Transverse colon (tissue), 4 donors: ENCODE data around the gene USP48. TPM values are rescaled to one million over a fixed set of nuclear protein-coding genes. Genes with fewer than 3 reads are reported as not detected.

ENCODE experiments used
- DNase-seq: peaks from one replicate; pipeline ENCODE4 v3.0.0-alpha.2; 2019
- H3K27ac ChIP-seq, 4 donors: fragments of 200-600 bp; sonication (generic); 2 replicates each; pipeline ENCODE4 v1.5.1; 2016 to 2018; ENCODE audit warnings: inconsistent platforms in 4 of 4
- H3K27me3 ChIP-seq: fragments of 200-600 bp; sonication (generic); 2 replicates; pipeline ENCODE4 v1.5.1; 2017; ENCODE audit warnings: inconsistent platforms
- H3K36me3 ChIP-seq, 4 donors: fragments of 200-600 bp; sonication (generic); 2 replicates each; pipeline ENCODE4 v1.5.1; 2017 to 2019; ENCODE audit warnings: inconsistent platforms in 4 of 4
- H3K4me1 ChIP-seq, 4 donors: fragments of 200-600 bp; sonication (generic); 2 replicates each; pipeline ENCODE4 v1.5.1; 2017 to 2020; ENCODE audit warnings: inconsistent platforms in 4 of 4
- H3K4me3 ChIP-seq, 4 donors: fragments of 200-600 bp; sonication (generic); 1 replicate in 1 of 4; 2 replicates in 3 of 4; pipeline versions ENCODE4 v1.5.1 to v1.6.1; 2017 to 2019; ENCODE audit warnings: inconsistent platforms in 4 of 4
- H3K9me3 ChIP-seq, 2 donors: fragments of 200-600 bp; sonication (generic); 2 replicates each; pipeline ENCODE4 v1.5.1; 2017 to 2019; ENCODE audit warnings: inconsistent platforms in 2 of 2
- EP300 ChIP-seq: sonication (generic); formaldehyde crosslinking; IDR thresholded peaks from one replicate; pipeline ENCODE4 v1.6.1; 2017; ENCODE audit warnings: antibody characterized with exemption, low read depth
- POLR2A ChIP-seq: fragments of 450-650 bp; IDR thresholded peaks from one replicate; pipeline ENCODE4 v1.6.1; 2016; ENCODE audit warnings: antibody characterized with exemption, mild to moderate bottlenecking, moderate library complexity
- POLR2AphosphoS5 ChIP-seq, 3 donors: sonication (generic); formaldehyde crosslinking; IDR thresholded peaks; one replicate each; pipeline ENCODE4 v1.6.1; 2016; ENCODE audit warnings: antibody characterized with exemption in 3 of 3
- WGBS, 2 donors: methylation state at CpG; one replicate each; pipeline ENCODE4 v1.1.5; 2018; ENCODE audit warnings: low coverage in 1 of 2; 5-methylcytosine and 5-hydroxymethylcytosine counted together
- in situ Hi-C, 4 donors: fragments of 200-750 bp; cut with MboI; loops; one replicate each; pipeline versions ENCODE4 v1.15.0 to v1.15.1; 2017; ENCODE audit warnings: low sequenced_read_pairs in 3 of 4, low pct_ligation_motif_present in 1 of 4, low pct_unique_long_range_greater_than_20kb in 1 of 4
- intact Hi-C: fragments of 100-400 bp; cut with DNase I; formaldehyde crosslinking; loops from one replicate; pipeline ENCODE4 v1.15.1; 2023; ENCODE audit warnings: low total_unique reads
- total RNA-seq, 4 donors: library from RNA; depleted of rRNA; stranded (reverse); fragments of >200 nt; gene quantifications; one replicate each; pipeline ENCODE4 v1.1.0, GENCODE V29; 2016
- TF ChIP-seq, protein P1 (sequence below), 5 experiments: fragments of 200-600 bp in 3 of 5; fragments of 450-650 bp in 2 of 5; sonication (generic) in 3 of 5; IDR thresholded peaks; 1 replicate in 2 of 5; 2 replicates in 3 of 5; pipeline ENCODE4 v1.5.1; 2016 to 2017; ENCODE audit warnings: antibody characterized with exemption in 5 of 5, inconsistent platforms in 3 of 5, mild to moderate bottlenecking in 2 of 5, moderate library complexity in 1 of 5

Gene USP48
- total RNA-seq, 4 donors from 2014 or later, result 48.4 to 87.3 (median 51.4) TPM

DNA sequence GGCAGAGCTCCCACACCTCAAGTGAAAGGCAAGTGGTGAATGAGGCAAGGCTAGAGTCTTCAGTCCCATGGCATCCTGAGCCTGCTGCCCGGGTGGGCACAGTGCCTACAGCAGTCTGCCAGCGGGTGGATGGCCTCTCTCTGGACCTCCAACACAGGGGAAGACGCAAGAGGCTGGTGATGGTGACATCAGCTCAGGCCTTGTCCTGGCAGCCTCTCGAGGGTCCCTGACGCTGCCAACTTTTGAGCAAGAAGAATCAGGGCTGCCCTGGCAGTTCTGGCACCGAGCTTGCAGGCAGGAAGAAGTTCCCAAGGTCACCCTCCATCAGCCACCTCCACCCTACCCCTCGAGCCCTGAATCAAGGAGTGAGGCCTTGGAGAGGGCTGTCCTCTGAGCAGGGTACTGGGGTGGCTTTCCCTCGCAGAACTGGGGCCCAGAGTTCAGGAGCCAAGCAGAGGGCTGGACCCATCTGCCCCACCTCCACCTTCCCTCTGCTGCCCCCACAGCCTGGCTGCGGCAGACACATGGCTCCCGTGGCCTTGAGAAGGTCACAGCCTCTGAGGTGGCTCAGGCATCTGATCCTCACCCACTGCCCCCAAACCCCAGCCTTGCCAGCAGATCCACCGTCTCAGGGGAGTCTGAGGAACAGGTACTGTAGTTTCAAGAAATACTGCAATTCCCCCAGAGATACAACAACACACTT lies 119.5 kb downstream of the USP48 start:
- in situ Hi-C loops, result loop anchor here in 3 of 4 donors (25.0 kb wide), 2 partner anchors 151 to 426 kb away; partner anchors contain the start of gene ALPL (in 3 of the 3)
- no peak for TF ChIP-seq POLR2AphosphoS5 (IDR thresholded peaks at IDR 0.05)
- TF ChIP-seq POLR2A, result no peak
- TF ChIP-seq, protein P1, sequence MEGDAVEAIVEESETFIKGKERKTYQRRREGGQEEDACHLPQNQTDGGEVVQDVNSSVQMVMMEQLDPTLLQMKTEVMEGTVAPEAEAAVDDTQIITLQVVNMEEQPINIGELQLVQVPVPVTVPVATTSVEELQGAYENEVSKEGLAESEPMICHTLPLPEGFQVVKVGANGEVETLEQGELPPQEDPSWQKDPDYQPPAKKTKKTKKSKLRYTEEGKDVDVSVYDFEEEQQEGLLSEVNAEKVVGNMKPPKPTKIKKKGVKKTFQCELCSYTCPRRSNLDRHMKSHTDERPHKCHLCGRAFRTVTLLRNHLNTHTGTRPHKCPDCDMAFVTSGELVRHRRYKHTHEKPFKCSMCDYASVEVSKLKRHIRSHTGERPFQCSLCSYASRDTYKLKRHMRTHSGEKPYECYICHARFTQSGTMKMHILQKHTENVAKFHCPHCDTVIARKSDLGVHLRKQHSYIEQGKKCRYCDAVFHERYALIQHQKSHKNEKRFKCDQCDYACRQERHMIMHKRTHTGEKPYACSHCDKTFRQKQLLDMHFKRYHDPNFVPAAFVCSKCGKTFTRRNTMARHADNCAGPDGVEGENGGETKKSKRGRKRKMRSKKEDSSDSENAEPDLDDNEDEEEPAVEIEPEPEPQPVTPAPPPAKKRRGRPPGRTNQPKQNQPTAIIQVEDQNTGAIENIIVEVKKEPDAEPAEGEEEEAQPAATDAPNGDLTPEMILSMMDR (IDR thresholded peaks at IDR 0.05), result no peak
- no peak for TF ChIP-seq EP300
- intact Hi-C loops, result no loop called here
- Histone ChIP-seq H3K4me1 (peaks cover 0 to 6% (median 4%) of the 10 kb centered on the region in 4 donors), H3K9me3 (no peaks in the 10 kb centered on the region), H3K27ac (no peak overlapping the region), H3K27me3 (peaks cover 88% of the 10 kb centered on the region), H3K36me3 (no peaks in the 10 kb centered on the region), H3K4me3 (no peak overlapping the region)
- no peak for DNase-seq
- WGBS, 2 donors, result 61% methylated on average over 11 of the region's 11 CpGs; no CpG with 5 or more reads in 1 of the 2 donors

DNA sequence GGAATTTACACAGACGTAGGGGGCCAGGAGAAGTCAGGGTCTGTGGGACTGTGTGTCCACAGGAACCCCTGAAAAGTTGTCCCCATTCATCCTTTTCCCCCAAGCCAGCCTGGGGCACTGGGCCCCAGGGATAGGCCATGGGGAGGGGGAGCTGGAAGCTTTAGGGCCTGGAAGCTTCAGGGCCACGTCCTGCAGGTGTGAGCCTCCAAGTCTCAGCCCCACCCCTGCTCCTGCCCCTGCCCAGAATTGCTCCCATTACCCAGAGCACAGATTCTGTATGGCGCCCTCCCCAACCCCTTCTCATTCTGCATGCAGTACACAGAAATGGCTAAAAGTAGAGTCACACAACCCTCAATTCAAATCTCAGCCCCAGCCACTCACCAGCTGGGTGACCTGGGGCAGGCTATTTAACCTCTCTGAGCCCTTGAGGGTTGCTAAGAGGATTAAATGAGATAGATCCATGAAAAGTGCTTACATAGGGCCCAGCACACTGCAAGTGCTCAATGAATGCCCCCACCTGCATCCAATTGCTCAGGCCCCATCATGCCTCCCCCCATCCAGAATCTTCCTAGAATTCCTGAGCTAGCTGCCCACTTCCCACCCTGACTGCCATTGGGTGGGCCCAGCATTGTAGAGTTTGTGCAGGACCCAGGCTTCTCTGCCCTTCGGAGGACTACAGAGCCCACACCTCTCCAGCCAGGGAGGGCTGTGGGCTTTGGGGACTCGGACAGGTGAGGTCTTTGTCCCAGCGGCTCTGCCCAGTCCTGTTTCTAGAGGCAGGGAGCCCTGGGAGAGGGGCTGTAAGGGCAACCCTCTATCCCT lies 120.3 kb downstream of the USP48 start:
- no peak for DNase-seq
- intact Hi-C loops, result no loop called here
- H3K27me3 ChIP-seq, result peaks cover 82% of the 10 kb centered on the region

DNA sequence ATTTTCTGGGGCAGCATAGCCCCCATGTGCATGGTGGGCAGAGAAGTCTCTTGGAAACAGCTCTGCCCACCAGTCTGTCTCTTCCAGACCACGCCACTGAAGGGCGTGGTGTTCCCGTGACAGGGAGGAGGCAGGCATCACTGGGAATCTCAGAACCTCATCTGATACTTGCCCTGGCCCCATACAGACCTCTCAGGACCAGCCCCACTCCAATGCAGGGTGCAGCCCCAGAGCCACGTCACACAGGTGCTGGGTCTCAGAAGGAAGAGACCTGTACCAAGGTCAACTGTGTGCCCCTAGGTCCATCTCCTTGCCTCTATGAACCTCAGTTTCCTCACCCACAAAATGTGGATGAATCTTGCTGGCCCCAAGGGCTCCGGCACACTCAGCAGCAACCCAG lies 121.1 kb downstream of the USP48 start:
- in situ Hi-C loops (loop anchor here in 3 of 4 donors (25.0 kb wide), 2 partner anchors 150 to 425 kb away; partner anchors contain the start of gene ALPL (in 3 of the 3)), intact Hi-C loops (no loop called here)
- Histone ChIP-seq H3K27ac (no peak overlapping the region), H3K9me3 (no peaks in the 10 kb centered on the region), H3K4me3 (no peak overlapping the region), H3K27me3 (peaks cover 74% of the 10 kb centered on the region), H3K36me3 (no peaks in the 10 kb centered on the region), H3K4me1 (peaks cover 0 to 4% (median 3%) of the 10 kb centered on the region in 4 donors)
- TF ChIP-seq, protein P1 (IDR thresholded peaks at IDR 0.05), result no peak
- TF ChIP-seq POLR2AphosphoS5 (IDR thresholded peaks at IDR 0.05) (no peak), POLR2A (no peak), EP300 (no peak)
- no peak for DNase-seq
- 61 to 90% methylated on average over 2 to 5 of the region's 5 CpGs for WGBS, 2 donors

More for the DNA sequence above, 120.3 kb downstream of the USP48 start:
- in situ Hi-C loops, result loop anchor here in 3 of 4 donors (25.0 kb wide), 2 partner anchors 150 to 425 kb away; partner anchors contain the start of gene ALPL (in 3 of the 3)
- WGBS, 2 donors, result 71% methylated on average over 6 of the region's 6 CpGs; no CpG with 5 or more reads in 1 of the 2 donors
- no peak for TF ChIP-seq EP300
- TF ChIP-seq, protein P1 (IDR thresholded peaks at IDR 0.05), result no peak
- no peak for TF ChIP-seq POLR2A
- no peak for TF ChIP-seq POLR2AphosphoS5 (IDR thresholded peaks at IDR 0.05)
- H3K4me3 ChIP-seq, result no peak overlapping the region
- H3K27ac ChIP-seq, result no peak overlapping the region
- H3K4me1 ChIP-seq, result peaks cover 0 to 4% (median 3%) of the 10 kb centered on the region in 4 donors
- no peaks in the 10 kb centered on the region for H3K9me3 ChIP-seq
- no peaks in the 10 kb centered on the region for H3K36me3 ChIP-seq

DNA sequence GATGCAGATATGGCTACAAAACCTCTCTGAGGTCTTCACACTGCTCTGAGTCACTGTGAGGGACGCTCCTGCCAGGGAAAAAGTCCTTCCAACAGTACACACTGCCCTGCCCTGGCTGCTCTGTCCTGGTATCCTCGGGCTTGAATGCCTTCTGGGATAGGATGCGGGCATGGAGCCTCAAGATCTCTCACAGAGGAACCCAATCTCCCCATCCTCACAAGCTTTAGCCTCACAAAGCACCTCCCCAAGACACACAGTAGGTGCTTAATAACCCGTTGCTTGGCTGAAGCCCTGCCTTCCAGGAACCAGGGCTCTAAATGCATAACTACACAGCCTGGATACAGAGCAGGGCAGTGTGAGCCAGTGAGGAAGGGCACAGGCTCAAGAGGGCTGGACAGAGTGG lies 123.0 kb downstream of the USP48 start:
- Histone ChIP-seq H3K4me1 (peaks cover 0 to 4% (median 3%) of the 10 kb centered on the region in 4 donors), H3K4me3 (no peak overlapping the region), H3K27ac (no peak overlapping the region), H3K9me3 (no peaks in the 10 kb centered on the region), H3K27me3 (peaks cover 56% of the 10 kb centered on the region), H3K36me3 (no peaks in the 10 kb centered on the region)
- TF ChIP-seq EP300, result no peak
- TF ChIP-seq POLR2AphosphoS5 (IDR thresholded peaks at IDR 0.05), result no peak
- TF ChIP-seq, protein P1 (IDR thresholded peaks at IDR 0.05), result no peak
- no peak for TF ChIP-seq POLR2A
- no peak for DNase-seq
- WGBS, 2 donors, result 48% methylated on average over 3 of the region's 4 CpGs; no CpG with 5 or more reads in 1 of the 2 donors
- intact Hi-C loops, result no loop called here
- in situ Hi-C loops, result loop anchor here in 3 of 4 donors (25.0 kb wide), 2 partner anchors 148 to 423 kb away; partner anchors contain the start of gene ALPL (in 3 of the 3)
